CD4-positive, alpha-beta T cell treated with Interleukin-6 for 4 hours (primary cell): ENCODE data around the gene MRPS10.
"Not testable (repeated sequence)": the region's sequence is repeated elsewhere in the genome, so short reads cannot be mapped to it uniquely, and the experiment has no call there.

Experiments
- DNase-seq: peaks from one replicate; pipeline ENCODE4 v3.0.0-alpha.2; 2020; ENCODE audit warnings: mixed read lengths

MRPS10 gene

GRCh38 chr6:42204768-42205282 lies 12.8 kb downstream of the MRPS10 start:
- DNase-seq = no peak

- no peak for DNase-seq
These were observed 14.5 kb downstream of the MRPS10 start for GRCh38 chr6:42203183-42203582.

- DNase-seq = not testable (repeated sequence)
These were observed 15.3 kb downstream of the MRPS10 start for GRCh38 chr6:42202131-42202915.

- no peak for DNase-seq
These were observed 16.3 kb downstream of the MRPS10 start for GRCh38 chr6:42201382-42201781.

GRCh38 chr6:42200035-42200434 lies 17.6 kb downstream of the MRPS10 start:
- DNase-seq = no peak

- no peak for DNase-seq
These were observed 18.3 kb downstream of the MRPS10 start for GRCh38 chr6:42199106-42199981.

- DNase-seq = peak; percentile 41
These were observed 19.9 kb downstream of the MRPS10 start for GRCh38 chr6:42197555-42198362.

- DNase-seq = no peak
These were observed 22.2 kb downstream of the MRPS10 start for GRCh38 chr6:42195415-42195814.

GRCh38 chr6:42194056-42194455 lies 23.6 kb downstream of the MRPS10 start:
- DNase-seq = no peak

- no peak for DNase-seq
These were observed 24.2 kb downstream of the MRPS10 start for GRCh38 chr6:42193491-42193894.

- not testable (repeated sequence) for DNase-seq
These were observed 25.3 kb downstream of the MRPS10 start for GRCh38 chr6:42192385-42192784.

- DNase-seq = no peak
These were observed 27.0 kb downstream of the MRPS10 start for GRCh38 chr6:42190554-42191183.

- no peak for DNase-seq
These were observed 29.3 kb downstream of the MRPS10 start for GRCh38 chr6:42188406-42188805.

- no peak for DNase-seq
These were observed 32.1 kb downstream of the MRPS10 start for GRCh38 chr6:42185597-42185996.

- no peak for DNase-seq
These were observed 33.2 kb downstream of the MRPS10 start for GRCh38 chr6:42184475-42184874.

GRCh38 chr6:42182101-42182500 lies 35.6 kb downstream of the MRPS10 start:
- no peak for DNase-seq

GRCh38 chr6:42179945-42180313 lies 37.7 kb downstream of the MRPS10 start:
- DNase-seq = no peak

GRCh38 chr6:42179261-42179944 lies 38.3 kb downstream of the MRPS10 start:
- DNase-seq = no peak

- peak; percentile 40 for DNase-seq
These were observed 39.9 kb downstream of the MRPS10 start for GRCh38 chr6:42177514-42178364.

- no peak for DNase-seq
These were observed 40.7 kb downstream of the MRPS10 start for GRCh38 chr6:42176981-42177380.

- DNase-seq = no peak
These were observed 41.8 kb downstream of the MRPS10 start for GRCh38 chr6:42175860-42176259.
